ENCODE measurements around the gene SSRP1. TPM values are rescaled to one million over a fixed set of nuclear protein-coding genes. Genes with fewer than 3 reads are reported as not detected.

The SSRP1 gene
- polyA plus RNA-seq, 3 donors, result 9.8 to 34.7 (median 14.7) TPM

- no peak for DNase-seq
- 39% methylated on average over 6 of the region's 6 CpGs for WGBS (ENCODE audit: insufficient coverage)
- Histone ChIP-seq H3K4me3 (replicated peaks in 1 of 3; ENCODE audit: low read depth in 2 of 3, low read length in 3 of 3) (peak overlapping the region; percentile 74 to 88 (median 84)), H2AFZ (ENCODE audit: insufficient read depth, low read depth, low read length, poor library complexity, severe bottlenecking) (peak overlapping the region; percentile 87), H3K4me1 (ENCODE audit: control insufficient read depth in 1 of 2, insufficient read depth in 2 of 2, low read length in 2 of 2) (peaks cover 16 to 19% of the 10 kb centered on the region in 2 donors), H3K36me3 (replicated peaks in 1 of 2; ENCODE audit: control insufficient read depth in 1 of 2, insufficient read depth in 2 of 2, low read length in 2 of 2) (peaks cover 34 to 45% of the 10 kb centered on the region in 2 donors), H3K9ac (ENCODE audit: insufficient read depth, low read length, poor library complexity, severe bottlenecking) (peak overlapping the region; percentile 73), H4K20me1 (ENCODE audit: insufficient read depth, low read length) (no peaks in the 10 kb centered on the region), H3K27ac (ENCODE audit: low read depth in 1 of 2, low read length in 2 of 2) (peak overlapping the region; percentile 83 to 88), H3K27me3 (ENCODE audit: control insufficient read depth in 2 of 2, insufficient read depth in 2 of 2, low read length in 2 of 2) (no peaks in the 10 kb centered on the region), H3K4me2 (replicated peaks; ENCODE audit: extremely low read depth, low read length, poor library complexity, severe bottlenecking) (peak overlapping the region; percentile 79), H3K79me2 (ENCODE audit: insufficient read depth, low read length) (no peaks in the 10 kb centered on the region), H3K9me3 (replicated peaks in 1 of 2; ENCODE audit: control insufficient read depth in 1 of 2, insufficient read depth in 1 of 2, low read length in 2 of 2) (no peaks in the 10 kb centered on the region)
- intact Hi-C loops (cut with micrococcal nuclease), result no loop called here
- Mint-ChIP-seq H3K4me3 (peak overlapping the region; percentile 87 to 94), H3K9me3 (no peaks in the 10 kb centered on the region), H3K27ac (peak overlapping the region; percentile 90 to 95 (median 95)), H3K4me1 (peaks cover 24% of the 10 kb centered on the region), H3K36me3 (peaks cover 42 to 47% of the 10 kb centered on the region in 2 donors), H3K27me3 (ENCODE audit: low read depth in 3 of 3) (peaks cover 0 to 5% (median 1%) of the 10 kb centered on the region in 3 donors)
- TF ChIP-seq CTCF (IDR thresholded peaks at IDR 0.05), result no peak
Observed at GRCh38 chr11:57325735-57326048, 10.0 kb downstream of the SSRP1 start.

- intact Hi-C loops (cut with micrococcal nuclease), result no loop called here
- H3K9me3 ChIP-seq (replicated peaks in 1 of 2; ENCODE audit: control insufficient read depth in 1 of 2, insufficient read depth in 1 of 2, low read length in 2 of 2), result no peaks in the 10 kb centered on the region
Observed at GRCh38 chr11:57324886-57325734, 10.6 kb downstream of the SSRP1 start, which contains the start of gene TNKS1BP1. TSS of gene TNKS1BP1 (minus strand) at chr11:57324952. CDS start at chr11:57321885, 3,067 bp downstream.

More at GRCh38 chr11:57324886-57325734, 10.6 kb downstream of the SSRP1 start, which contains the start of gene TNKS1BP1:
- WGBS (ENCODE audit: insufficient coverage), result under 1% methylated on average over 53 of the region's 61 CpGs
- Histone ChIP-seq H4K20me1 (ENCODE audit: insufficient read depth, low read length) (no peaks in the 10 kb centered on the region), H2AFZ (ENCODE audit: insufficient read depth, low read depth, low read length, poor library complexity, severe bottlenecking) (peak within 1 kb of the TSS; percentile 87), H3K4me2 (replicated peaks; ENCODE audit: extremely low read depth, low read length, poor library complexity, severe bottlenecking) (peak within 1 kb of the TSS; percentile 79), H3K27me3 (ENCODE audit: control insufficient read depth in 2 of 2, insufficient read depth in 2 of 2, low read length in 2 of 2) (no peaks in the 10 kb centered on the region), H3K4me3 (replicated peaks in 1 of 3; ENCODE audit: low read depth in 2 of 3, low read length in 3 of 3) (peak within 1 kb of the TSS; percentile 74 to 88 (median 84)), H3K4me1 (ENCODE audit: control insufficient read depth in 1 of 2, insufficient read depth in 2 of 2, low read length in 2 of 2) (peaks cover 16 to 19% of the 10 kb centered on the region in 2 donors), H3K79me2 (ENCODE audit: insufficient read depth, low read length) (no peaks in the 10 kb centered on the region), H3K36me3 (replicated peaks in 1 of 2; ENCODE audit: control insufficient read depth in 1 of 2, insufficient read depth in 2 of 2, low read length in 2 of 2) (peaks cover 29 to 39% of the 10 kb centered on the region in 2 donors), H3K27ac (ENCODE audit: low read depth in 1 of 2, low read length in 2 of 2) (peak within 1 kb of the TSS; percentile 83 to 88), H3K9ac (ENCODE audit: insufficient read depth, low read length, poor library complexity, severe bottlenecking) (peak within 1 kb of the TSS; percentile 73)
- H3K36me3 Mint-ChIP-seq, result peaks cover 36 to 41% of the 10 kb centered on the region in 2 donors
- no peaks in the 10 kb centered on the region for H3K9me3 Mint-ChIP-seq
- peak; percentile 87 to 91 (median 87) for DNase-seq
- H3K4me3 Mint-ChIP-seq, result peak within 1 kb of the TSS; percentile 87 to 94
- H3K27ac Mint-ChIP-seq, result peak within 1 kb of the TSS; percentile 90 to 95 (median 95)
- TF ChIP-seq CTCF (IDR thresholded peaks at IDR 0.05), result no peak
- peaks cover 24% of the 10 kb centered on the region for H3K4me1 Mint-ChIP-seq
- peaks cover 0 to 5% (median 1%) of the 10 kb centered on the region in 3 donors for H3K27me3 Mint-ChIP-seq (ENCODE audit: low read depth in 3 of 3)

Data from CD14-positive monocyte (primary cell).